Prostate gland (tissue), 2 donors: ENCODE data around the gene FNDC3B.

ENCODE experiments used
- CTCF ChIP-seq, 4 experiments: fragments of 200-600 bp in 2 of 4; fragments of 450-650 bp in 2 of 4; sonication (generic) in 2 of 4; IDR thresholded peaks; 1 replicate in 3 of 4; 2 replicates in 1 of 4; pipeline ENCODE4 v1.5.1; 2016 to 2019; ENCODE audit warnings: antibody characterized with exemption in 4 of 4, mild to moderate bottlenecking in 2 of 4, moderate library complexity in 2 of 4
- POLR2A ChIP-seq: fragments of 450-650 bp; IDR thresholded peaks from one replicate; pipeline ENCODE4 v1.6.1; 2016; ENCODE audit warnings: antibody characterized with exemption, mild to moderate bottlenecking

DNA sequence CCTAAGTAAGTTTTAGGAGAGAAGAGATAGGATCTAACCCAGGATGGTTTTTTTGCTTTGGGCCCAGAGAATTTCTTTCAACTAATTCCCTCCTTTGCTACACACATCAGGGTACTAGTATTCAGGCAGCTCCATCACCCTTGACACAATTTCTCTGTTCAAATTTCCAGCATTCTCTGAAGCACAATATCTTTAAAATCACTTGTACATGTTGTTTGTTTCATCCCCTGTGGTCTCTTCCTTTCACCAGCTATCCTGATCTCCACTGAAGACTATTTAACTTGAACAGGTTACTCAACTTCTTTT is 32.4 kb upstream of the FNDC3B start:
- no peak for TF ChIP-seq CTCF (IDR thresholded peaks at IDR 0.05)
- no peak for TF ChIP-seq POLR2A
